Measurements from ENCODE around the gene EIF5.

- TF ChIP-seq CTCF (IDR thresholded peaks at IDR 0.05) (no peak), POLR2AphosphoS5 (IDR thresholded peaks at IDR 0.05; ENCODE audit: low read depth, low read length) (no peak), REST (IDR thresholded peaks at IDR 0.05; ENCODE audit: insufficient read depth in 1 of 2, low read depth in 2 of 2, low read length in 1 of 2) (no peak), SIN3A (IDR thresholded peaks at IDR 0.05; ENCODE audit: borderline replicate concordance, insufficient read depth, low read depth, low read length) (no peak)
Observed at GRCh38 chr14:103362780-103363179, 28.7 kb downstream of the EIF5 start.
